Measurements from ENCODE around the gene OPHN1.

The OPHN1 gene, protein sequence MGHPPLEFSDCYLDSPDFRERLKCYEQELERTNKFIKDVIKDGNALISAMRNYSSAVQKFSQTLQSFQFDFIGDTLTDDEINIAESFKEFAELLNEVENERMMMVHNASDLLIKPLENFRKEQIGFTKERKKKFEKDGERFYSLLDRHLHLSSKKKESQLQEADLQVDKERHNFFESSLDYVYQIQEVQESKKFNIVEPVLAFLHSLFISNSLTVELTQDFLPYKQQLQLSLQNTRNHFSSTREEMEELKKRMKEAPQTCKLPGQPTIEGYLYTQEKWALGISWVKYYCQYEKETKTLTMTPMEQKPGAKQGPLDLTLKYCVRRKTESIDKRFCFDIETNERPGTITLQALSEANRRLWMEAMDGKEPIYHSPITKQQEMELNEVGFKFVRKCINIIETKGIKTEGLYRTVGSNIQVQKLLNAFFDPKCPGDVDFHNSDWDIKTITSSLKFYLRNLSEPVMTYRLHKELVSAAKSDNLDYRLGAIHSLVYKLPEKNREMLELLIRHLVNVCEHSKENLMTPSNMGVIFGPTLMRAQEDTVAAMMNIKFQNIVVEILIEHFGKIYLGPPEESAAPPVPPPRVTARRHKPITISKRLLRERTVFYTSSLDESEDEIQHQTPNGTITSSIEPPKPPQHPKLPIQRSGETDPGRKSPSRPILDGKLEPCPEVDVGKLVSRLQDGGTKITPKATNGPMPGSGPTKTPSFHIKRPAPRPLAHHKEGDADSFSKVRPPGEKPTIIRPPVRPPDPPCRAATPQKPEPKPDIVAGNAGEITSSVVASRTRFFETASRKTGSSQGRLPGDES

DNA sequence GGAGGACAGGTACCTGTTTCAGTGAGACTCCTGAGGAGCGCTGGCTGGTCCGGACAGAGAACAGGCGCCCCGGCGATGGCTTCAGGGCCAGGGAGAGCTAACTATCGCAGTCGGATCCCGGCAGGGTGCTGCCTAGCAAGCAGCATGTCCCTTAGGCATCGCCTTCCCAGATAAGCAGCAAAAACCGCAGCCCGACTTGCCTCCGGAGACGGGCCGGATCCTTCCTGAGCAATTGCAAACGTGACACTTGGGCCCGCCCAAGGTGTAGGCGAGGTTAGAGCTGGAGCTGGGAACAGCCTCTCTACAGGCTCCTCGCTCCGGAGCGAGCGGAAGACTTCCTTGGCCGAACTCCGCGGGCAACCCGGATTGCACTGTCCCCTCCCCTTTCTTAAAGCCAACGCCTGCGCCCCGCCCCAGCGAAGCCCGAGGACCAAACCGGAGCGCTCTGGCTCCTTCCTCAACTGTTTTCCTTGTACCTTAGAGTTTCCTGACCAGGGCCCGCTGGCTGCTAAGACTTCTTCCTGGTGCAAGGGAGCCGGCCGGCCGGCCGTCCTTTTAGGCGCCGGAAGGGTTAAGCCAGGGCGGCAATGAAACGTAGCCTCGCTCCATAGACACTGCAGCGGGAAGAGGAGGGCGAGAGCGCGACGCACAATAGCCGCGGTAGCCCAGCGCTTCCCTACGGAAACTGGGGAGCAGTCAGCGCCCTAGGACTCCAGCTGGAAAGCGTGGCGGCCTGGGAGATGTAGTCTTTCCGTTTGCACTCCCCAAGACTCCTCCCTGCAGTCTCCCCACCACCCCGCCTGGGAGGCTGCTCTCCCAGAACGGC, at the start of gene OPHN1:
TSS of gene OPHN1 (minus strand) at position 341 of the 826 bp plus-strand sequence. CDS start 475 bp downstream, outside the sequence.
- DNase-seq: peak in 55 of 56 donors; percentile 0 to 78 (median 55)

DNA sequence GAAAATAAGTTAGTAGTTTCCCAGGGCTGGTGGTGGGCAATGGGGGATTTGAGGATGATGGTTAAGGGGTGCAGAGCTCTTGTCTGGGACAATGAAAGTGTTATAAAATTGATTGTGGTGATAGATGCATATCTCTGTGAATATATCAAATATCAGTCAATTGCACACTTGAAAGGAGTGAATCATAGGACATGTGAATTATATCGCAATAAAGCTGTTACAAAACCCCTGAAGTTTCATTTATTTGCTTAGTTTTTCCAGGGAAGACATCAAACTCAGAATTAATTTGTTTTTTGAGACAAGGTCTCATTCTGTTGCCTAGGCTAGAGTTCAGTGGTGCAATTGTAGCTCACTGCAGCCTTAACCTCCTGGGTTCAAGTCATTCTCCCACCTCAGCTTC, 47.7 kb upstream of the OPHN1 start:
- no peak for DNase-seq

DNA sequence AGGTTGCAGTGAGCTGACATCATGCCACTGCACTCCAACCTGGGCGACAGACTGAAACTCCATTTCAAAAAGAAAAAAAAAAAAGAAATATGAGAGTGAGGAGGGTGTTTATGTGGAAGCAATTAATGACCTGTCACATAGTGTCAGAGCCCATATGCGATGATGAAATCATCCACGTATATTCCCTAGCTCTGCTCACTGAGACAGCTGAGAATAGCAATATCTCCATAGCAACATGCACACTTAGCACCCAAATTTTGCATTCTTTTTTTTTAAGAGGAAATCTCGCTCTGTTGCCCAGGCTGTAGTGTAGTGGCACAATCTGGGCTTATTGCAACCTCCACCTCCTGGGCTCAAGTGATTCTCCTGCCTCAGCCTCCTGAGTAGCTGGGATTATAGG, 31.5 kb upstream of the OPHN1 start:
- DNase-seq: no peak

DNA sequence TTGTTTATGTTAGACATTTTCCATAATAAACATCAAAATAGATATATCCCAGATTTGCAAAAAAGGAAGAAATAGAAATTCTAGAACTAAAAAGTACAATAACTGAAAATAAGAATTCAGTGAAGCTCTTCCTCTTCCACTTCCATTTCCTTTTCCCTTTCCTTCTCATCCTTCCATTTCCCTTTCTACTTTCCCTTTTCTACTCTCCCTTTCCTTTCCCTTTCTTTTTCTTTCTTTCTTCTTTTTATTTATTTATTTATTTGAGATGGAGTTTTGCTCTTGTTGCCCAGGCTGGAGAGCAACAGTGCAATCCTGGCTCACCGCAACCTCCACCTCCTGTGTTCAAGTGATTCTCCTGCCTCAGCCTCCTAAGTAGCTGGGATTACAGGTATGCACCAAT, 30.6 kb upstream of the OPHN1 start:
- no peak for DNase-seq

DNA sequence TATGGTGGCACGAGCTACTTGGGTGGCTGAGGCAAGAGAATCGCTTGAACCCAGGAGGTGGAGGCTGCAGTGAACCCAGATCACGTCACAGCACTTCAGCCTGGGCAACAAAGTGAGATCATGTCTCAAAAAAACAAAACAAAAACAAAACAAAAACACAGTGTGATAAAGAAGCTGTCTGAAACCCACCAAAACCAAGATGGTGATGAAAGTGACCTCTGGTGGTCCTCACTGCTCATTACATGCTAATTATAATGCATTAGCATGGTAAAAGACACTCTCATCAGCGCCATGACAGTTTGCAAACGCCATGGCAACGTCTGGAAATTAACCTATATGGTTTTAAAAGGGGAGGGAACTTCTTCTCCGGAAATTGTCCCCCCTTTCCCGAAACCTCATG, 29.4 kb upstream of the OPHN1 start:
- DNase-seq: peak in 8 of 56 donors; percentile 0 to 48 (median 3)

DNA sequence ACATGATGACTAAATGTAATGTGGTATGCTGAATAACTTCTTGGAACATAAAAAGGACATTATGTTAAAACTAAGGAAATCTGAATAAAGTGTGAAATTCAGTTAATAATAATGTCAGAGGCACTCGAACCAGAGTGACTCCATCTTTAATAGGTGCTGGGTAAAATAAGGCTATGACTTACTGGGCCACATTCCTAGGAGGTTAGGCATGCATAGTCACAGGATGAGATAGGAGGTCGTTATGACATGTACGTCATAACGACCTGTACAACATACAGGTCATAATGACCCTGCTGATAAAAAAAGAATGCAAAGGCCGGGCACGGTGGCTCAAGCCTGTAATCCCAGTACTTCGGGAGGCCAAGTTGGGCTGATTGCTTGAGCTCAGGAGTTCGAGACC, 28.9 kb upstream of the OPHN1 start:
- no peak for DNase-seq

DNA sequence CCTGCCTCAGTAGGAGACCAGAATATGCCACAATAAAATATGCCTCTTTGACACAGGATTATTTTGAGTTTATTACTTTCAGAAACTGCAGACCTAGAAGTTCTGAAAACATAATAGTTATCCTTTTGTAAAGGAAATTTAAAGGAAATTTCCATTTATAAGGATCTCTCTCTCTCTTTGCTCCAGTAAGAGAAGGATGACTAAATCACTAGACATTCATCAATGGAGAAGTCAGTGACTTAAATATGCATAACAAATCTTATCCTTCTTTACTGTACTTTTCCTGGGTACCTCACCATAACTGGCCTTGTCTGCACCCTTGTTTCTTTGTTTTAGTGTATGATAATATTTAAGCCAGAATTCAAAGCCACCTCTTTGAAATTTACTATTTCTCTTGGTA, 28.3 kb upstream of the OPHN1 start:
- DNase-seq: no peak

DNA sequence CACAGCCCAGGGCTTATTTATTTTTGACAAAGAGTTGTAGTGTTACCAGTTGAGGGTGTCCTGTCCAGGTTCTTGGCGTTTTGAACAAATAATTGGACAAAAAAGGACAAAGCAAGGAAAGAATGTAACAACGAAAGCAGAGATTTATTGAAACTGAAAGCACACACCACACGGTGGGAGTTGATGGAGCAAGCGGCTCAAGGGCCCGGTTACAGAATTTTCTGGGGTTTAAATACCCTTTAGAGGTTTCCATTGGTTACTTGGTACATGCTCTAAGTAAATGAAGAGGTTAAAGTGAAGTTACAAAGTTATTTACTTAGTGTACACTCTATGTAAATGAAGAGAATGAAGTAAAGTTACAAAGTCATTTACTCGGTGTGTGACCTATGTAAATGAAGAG, 27.8 kb upstream of the OPHN1 start:
- DNase-seq: no peak

DNA sequence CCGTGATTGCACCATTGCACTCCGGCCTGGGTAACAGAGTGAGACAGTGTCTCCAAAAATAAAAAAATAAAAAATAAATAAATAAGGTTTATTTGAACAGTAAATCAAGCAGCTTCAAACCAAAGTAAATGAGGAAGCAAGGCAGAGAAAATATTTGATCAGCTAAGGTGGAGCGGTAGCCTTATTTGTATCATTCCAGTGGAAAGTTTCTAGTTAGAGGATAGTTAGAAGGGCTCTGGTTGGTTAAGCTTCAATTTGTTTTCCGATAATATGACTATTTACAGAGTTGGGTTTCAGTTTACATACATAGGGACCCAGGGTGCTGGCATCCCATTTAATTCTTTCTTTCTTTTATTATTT, 21.8 kb upstream of the OPHN1 start:
- DNase-seq: no peak

DNA sequence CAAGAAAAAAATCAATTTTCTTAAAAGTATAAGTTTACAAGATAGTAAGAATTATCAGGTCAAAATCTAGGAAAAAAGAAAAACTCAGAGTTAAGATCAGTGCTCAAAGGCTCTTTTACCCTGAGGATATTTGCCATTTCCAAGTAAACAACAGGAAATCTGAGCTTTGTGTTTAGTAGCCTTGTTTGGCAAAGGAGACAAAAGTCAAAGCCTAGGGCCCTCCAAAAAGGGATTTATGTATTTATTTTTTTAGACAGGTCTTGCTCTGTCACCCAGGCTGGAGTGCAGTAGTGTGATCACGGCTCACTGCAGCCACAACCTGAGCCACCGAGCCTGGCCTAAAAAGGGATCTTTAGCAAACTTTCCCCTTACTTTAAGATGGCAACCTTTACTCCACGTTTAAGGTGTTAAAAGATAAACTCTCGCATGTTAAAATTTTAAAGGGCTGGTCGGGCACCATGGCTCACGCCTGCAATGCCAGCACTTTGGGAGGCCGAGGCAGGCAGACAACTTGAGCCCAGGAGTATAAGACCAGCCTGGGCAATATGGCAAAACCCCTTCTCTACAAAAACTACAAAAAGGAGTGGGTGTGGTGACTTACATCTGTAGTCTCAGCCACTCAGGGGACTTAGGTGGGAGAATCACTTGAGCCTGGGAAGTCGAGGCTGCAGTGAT, 21.3 kb upstream of the OPHN1 start:
- DNase-seq: no peak

DNA sequence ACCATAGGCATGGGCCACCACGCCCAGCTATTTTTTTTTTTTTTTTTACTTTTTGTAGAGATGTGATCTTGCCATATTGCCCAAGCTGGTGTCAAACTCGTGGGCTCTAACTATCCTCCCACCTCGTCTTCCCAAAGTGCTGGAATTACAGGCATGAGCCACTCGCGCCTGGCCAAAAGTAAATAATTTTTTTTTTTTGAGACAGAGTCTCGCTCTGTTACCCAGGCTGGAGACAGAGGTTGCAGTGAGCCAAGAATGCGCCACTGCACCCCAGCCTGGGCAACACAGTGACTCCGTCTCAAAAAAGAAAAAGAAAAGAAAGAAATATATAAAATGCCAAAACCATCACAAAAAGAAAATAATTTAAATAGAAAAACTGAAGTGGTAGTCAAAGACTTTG, 18.4 kb upstream of the OPHN1 start:
- DNase-seq: no peak

DNA sequence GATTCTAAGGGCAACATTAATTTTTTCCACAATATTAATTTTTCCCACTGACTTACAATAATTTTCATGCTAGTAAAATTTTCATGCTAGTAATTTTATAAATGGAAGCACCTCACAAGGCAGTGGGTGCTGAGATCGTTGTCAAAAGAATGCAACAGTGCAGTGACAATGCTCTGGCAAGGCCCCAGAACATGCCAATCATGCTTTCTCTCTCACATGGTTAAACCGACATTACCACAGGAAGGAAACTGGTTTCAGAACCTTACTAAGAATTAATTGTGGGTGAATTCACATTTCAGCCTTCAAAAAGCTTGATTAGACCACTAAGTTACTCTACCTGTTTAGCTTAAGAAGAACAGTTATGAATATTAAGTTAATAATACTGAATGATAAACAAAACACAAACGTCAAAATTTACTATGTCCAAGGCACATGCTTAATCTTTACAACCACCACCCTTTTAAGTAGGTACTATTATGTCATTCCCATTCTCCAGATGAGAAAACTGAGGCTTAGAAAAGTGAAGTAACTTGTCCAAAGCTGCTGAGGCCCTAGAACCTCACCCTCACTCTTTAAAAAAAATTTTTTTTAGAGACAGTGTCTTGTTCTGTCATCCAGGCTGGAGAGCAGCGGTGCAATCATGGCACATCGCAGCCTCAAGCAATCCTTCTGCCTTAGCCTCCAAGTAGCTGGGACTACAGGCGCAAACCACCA, 10.0 kb upstream of the OPHN1 start:
- DNase-seq: no peak

DNA sequence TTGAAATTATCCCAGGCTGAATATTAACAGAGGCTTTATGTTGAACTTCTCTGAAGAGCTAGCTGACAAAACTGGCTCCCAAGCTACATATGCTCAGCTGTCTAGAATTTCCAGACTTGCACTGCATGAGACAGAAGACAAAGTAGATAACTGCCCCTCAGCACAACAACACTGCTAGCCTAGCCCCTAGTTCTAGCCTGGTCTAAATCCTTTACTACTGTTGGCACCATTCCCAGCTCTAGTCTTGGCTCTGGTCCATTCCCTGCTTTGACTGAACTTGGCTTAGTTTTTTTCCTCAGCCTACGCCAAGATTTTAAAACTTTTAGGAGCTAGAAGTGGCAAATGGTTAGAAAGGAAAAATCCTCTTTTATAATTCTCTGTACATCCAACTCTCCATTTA, 7.6 kb upstream of the OPHN1 start:
- DNase-seq: peak in 30 of 56 donors; percentile 0 to 66 (median 7)

DNA sequence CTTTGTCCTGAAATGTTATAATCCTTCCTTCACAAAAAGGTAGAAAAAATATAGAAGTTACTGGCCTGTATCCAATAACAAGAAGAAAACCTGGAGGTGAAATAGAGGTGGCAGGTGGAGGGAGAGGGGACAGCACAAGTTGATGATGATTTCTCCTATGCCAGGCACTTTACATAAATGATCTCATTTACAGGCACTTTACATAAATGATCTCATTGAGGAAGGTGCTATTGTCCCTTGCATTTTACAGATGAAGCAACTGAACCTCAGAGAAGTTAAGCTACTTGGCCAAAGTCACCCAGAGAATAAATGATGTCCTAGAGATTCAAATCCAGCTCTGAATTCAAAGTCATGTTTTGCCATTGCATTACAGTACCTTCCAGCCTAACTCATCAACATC, 7.1 kb upstream of the OPHN1 start:
- DNase-seq: no peak

DNA sequence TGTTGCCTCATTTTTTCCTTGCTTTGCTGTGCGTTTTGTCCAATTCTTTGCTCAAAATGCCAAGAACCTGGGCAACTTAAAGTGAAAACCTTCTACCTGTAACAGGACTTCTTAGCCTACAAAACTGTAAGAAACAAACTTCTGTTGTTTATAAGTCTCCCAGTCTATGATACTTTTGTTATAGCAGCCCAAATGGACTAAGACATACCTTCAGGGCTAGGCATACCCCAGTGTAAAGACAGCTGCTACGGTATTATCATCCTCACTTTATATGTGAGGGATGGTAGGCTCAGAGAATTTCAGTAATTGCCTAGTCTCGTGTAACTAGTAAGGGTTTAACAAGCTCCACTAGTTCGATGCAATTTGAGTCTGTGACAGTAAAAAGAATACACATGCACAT, 6.0 kb upstream of the OPHN1 start:
- DNase-seq: no peak

DNA sequence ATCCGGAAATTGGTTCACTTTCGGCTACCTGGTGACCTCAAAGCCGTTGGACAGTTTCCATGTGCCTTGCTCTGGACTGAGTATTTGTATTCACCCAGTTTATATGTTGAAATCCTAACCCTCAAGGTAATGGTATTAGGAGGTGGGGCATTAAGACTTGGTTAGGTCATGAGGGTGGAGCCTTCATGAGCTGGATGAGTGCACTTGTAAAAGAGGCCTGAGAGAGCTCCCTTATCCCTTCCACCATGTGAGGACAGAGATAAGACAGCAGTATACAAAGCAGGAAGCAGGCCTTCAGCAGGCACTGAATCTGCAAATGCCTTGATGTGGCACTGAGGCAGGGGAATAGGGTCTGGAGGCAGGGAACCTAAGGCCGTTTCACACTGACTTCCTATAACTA, 5.3 kb upstream of the OPHN1 start:
- DNase-seq: no peak

DNA sequence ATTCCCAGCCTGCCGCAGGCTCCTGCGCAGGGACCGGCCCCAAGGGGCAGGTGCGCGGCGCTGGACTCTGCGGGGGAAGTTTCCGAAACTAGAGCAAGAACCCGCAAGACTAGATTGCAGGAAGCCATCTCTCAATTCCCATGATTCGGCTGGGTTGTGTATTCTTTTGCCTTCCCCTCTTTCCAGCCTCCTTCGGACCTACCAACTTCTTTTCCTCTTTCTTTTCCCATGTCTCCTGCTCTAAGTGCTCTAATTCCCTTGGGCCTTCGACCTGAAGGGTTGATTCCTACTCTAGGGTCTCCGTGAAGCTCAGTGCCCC, 645 bp upstream of the OPHN1 start:
- DNase-seq: no peak

DNA sequence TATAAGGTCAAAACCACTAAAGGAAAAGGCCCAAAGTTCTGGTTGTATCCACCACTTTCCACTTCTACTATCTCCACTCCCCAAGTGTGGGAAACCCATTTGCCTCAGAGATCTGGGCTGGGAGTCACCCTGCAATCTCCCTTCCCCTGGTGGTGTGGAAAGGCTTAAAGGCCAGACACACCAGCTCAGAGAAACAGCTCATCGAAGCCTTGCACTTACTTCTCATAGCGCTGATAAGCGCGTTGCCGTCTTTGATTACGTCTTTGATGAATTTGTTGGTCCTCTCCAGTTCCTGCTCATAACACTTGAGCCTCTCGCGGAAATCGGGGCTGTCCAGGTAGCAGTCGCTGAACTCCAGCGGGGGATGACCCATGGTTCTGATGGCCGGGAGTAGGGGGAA, 647 bp downstream of the OPHN1 start:
- DNase-seq: no peak

DNA sequence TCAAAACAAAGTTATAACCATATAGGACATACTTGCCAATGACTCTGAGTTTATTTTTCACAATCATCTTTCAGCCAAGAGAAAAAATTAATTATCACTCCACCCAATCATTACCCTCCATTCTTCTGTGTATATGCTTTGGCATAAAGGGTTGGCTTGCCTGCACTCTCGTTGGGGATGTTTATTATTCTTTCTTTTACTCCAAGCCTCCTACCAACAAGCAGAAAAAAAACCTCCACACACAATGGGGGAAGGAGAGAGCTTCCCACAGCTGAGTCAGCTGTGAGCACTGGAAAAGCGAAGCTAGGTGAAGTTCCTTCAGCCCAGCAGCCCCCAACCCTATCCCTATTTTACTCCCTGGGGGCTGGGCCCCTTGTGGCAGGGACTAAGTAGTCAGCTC, 1.5 kb downstream of the OPHN1 start:
- no peak for DNase-seq

DNA sequence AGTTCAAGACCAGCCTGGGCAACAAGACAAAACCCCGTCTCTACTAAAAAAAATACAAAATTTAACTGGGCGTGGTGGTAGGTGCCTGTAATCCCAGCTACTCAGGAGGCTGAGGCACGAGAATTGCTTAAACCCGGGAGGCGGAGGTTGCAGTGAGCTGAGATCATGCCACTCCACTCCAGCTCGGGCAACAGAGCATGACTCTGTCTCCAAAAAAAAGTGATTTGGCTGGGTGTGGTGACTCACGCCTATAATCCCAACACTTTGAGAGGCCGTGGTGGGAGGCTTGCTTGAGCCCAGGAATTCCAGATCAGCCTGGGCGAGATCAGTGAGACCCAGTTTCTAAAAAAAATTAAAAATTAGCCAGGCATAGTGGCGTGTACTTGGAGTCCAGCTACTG, 4.1 kb downstream of the OPHN1 start:
- DNase-seq: no peak

DNA sequence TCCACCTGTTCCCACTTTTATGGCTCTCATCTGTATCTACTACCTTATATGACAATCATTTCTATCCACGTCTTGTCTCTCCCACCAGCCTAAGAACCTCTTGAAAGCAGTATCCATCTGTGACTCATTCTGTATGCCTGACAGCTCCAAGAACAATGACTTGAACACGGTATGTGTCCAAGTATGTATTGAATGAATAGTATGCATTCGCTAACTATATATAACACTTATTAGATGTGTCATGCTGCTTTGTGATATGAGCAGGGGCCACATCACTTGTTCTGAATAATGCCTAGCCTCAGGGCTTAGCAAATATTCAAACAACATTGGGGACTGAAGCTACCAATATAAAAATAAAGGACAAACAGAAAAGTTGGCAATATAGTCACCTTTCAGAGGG, 4.9 kb downstream of the OPHN1 start:
- DNase-seq: no peak

Measured in amygdala (tissue), 56 donors.